Fibroblast of lung (primary cell): ENCODE data around the gene FAM43A. TPM values are rescaled to one million over a fixed set of nuclear protein-coding genes. Genes with fewer than 3 reads are reported as not detected.

Source experiments
- DNase-seq, 2 donors: peaks; one replicate each; pipeline versions ENCODE4 v3.0.0 to v3.0.0-alpha.2; 2010; ENCODE audit warnings: low read depth in 2 of 2
- H2AFZ ChIP-seq: 2 replicates; pipeline ENCODE4 v1.5.1; 2012; ENCODE audit warnings: low read length, control low read depth, inconsistent platforms
- H3K27ac ChIP-seq: 2 replicates; pipeline ENCODE4 v1.5.1; 2011; ENCODE audit warnings: low read length, control low read depth; ENCODE audit not compliant: insufficient read depth
- H3K27me3 ChIP-seq: 2 replicates; pipeline ENCODE4 v1.5.1; 2011; ENCODE audit warnings: mild to moderate bottlenecking, low read length; ENCODE audit not compliant: control insufficient read depth, insufficient read depth
- H3K36me3 ChIP-seq: 2 replicates; pipeline ENCODE4 v1.5.1; 2011; ENCODE audit warnings: low read length; ENCODE audit not compliant: control insufficient read depth, insufficient read depth
- H3K4me1 ChIP-seq: 2 replicates; pipeline ENCODE4 v1.5.1; 2011; ENCODE audit warnings: low read length; ENCODE audit not compliant: control insufficient read depth, insufficient read depth; ENCODE audit errors: extremely low read depth
- H3K4me2 ChIP-seq: 2 replicates; pipeline ENCODE4 v1.5.1; 2011; ENCODE audit warnings: low read length, control low read depth; ENCODE audit not compliant: insufficient read depth; ENCODE audit errors: extremely low read depth
- H3K4me3 ChIP-seq, 4 experiments: fragments of 200-600 bp in 1 of 4; sonication (generic) in 1 of 4; replicated peaks in 1 of 4; 2 replicates each; pipeline ENCODE4 v1.5.1; 2011 to 2016; ENCODE audit warnings: low read length in 4 of 4, low read depth in 3 of 4, mild to moderate bottlenecking in 3 of 4, control low read depth in 2 of 4, inconsistent platforms in 1 of 4, mixed read lengths in 1 of 4; ENCODE audit not compliant: insufficient read depth in 1 of 4; ENCODE audit errors: control extremely low read depth in 1 of 4
- H3K79me2 ChIP-seq: 2 replicates; pipeline ENCODE4 v1.5.1; 2012; ENCODE audit warnings: mild to moderate bottlenecking, low read length, inconsistent platforms; ENCODE audit not compliant: control insufficient read depth, insufficient read depth
- H3K9ac ChIP-seq: 2 replicates; pipeline ENCODE4 v1.5.1; 2011; ENCODE audit warnings: mild to moderate bottlenecking, low read length, control low read depth; ENCODE audit not compliant: insufficient read depth
- H3K9me3 ChIP-seq: 2 replicates; pipeline ENCODE4 v1.5.1; 2012; ENCODE audit warnings: low read depth, low read length; ENCODE audit not compliant: control insufficient read depth, insufficient read depth
- H4K20me1 ChIP-seq: 2 replicates; pipeline ENCODE4 v1.5.1; 2011; ENCODE audit warnings: low read length; ENCODE audit not compliant: control insufficient read depth, insufficient read depth; ENCODE audit errors: extremely low read depth
- EZH2 ChIP-seq: IDR thresholded peaks from 2 replicates; pipeline ENCODE4 v1.5.1; 2012; ENCODE audit warnings: low read length, control low read depth, mild to moderate bottlenecking; ENCODE audit errors: missing control alignments
- polyA plus RNA-seq, 2 donors: library from polyadenylated mRNA; depleted of rRNA in 1 of 2; stranded (reverse) in 1 of 2; unstranded in 1 of 2; fragments of >200 nt; gene quantifications; 2 replicates each; pipeline ENCODE4 v1.2.1, GENCODE V29; 2011 to 2012; ENCODE audit warnings: missing spikeins in 1 of 2
- total RNA-seq: library from RNA; depleted of rRNA; stranded (reverse); fragments of >200 nt; gene quantifications from 2 replicates; pipeline ENCODE4 v1.2.1, GENCODE V29; 2014
- TF ChIP-seq, protein P1 (sequence below), 2 donors: IDR thresholded peaks in 1 of 2; conservative IDR thresholded peaks in 1 of 2; 1 replicate in 1 of 2; 2 replicates in 1 of 2; pipeline ENCODE4 v1.5.1; 2011 to 2012; ENCODE audit warnings: low read length in 2 of 2, control low read depth in 1 of 2, inconsistent platforms in 1 of 2, low read depth in 1 of 2, mild to moderate bottlenecking in 1 of 2

Gene FAM43A
- total and polyA plus RNA-seq, 2 donors (not counting 1 experiment from before 2014, with no cell fraction given): 3.2 to 8.8 TPM

DNA sequence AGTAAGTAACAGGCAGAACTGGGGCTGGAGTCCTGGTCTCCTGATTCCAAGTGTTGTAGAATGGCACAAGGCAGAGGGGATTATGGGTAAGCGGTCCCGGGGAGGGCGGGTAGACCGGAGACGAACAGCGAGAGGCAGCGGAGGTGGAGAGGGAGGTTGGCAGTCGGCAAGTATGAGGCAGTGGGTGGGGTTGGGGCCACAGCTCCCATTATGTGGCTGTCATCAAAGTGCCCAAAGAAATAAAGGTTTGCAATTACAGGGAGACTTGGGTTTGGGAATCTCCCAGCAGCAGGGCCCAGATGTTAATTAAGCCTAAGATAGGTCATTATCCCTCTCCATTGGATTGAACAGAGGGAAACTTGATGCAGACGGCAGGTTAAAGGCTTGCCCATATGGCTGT is 16.9 kb downstream of the FAM43A start:
- DNase-seq: no peak
- no peaks in the 10 kb centered on the region for H3K27me3 ChIP-seq
- H2AFZ ChIP-seq: no peak overlapping the region
- no peak overlapping the region for H3K27ac ChIP-seq
- no peaks in the 10 kb centered on the region for H3K36me3 ChIP-seq
- H4K20me1 ChIP-seq: no peaks in the 10 kb centered on the region
- H3K4me1 ChIP-seq: no peaks in the 10 kb centered on the region
- H3K9me3 ChIP-seq: no peaks in the 10 kb centered on the region
- H3K4me3 ChIP-seq: no peak overlapping the region
- H3K79me2 ChIP-seq: no peaks in the 10 kb centered on the region
- no peak overlapping the region for H3K9ac ChIP-seq
- TF ChIP-seq EZH2: no peak
- TF ChIP-seq, protein P1, sequence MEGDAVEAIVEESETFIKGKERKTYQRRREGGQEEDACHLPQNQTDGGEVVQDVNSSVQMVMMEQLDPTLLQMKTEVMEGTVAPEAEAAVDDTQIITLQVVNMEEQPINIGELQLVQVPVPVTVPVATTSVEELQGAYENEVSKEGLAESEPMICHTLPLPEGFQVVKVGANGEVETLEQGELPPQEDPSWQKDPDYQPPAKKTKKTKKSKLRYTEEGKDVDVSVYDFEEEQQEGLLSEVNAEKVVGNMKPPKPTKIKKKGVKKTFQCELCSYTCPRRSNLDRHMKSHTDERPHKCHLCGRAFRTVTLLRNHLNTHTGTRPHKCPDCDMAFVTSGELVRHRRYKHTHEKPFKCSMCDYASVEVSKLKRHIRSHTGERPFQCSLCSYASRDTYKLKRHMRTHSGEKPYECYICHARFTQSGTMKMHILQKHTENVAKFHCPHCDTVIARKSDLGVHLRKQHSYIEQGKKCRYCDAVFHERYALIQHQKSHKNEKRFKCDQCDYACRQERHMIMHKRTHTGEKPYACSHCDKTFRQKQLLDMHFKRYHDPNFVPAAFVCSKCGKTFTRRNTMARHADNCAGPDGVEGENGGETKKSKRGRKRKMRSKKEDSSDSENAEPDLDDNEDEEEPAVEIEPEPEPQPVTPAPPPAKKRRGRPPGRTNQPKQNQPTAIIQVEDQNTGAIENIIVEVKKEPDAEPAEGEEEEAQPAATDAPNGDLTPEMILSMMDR (conservative IDR thresholded peaks at IDR 0.05 in 1 of 2, IDR thresholded peaks at IDR 0.05 in 1 of 2; ENCODE audit: low read depth in 1 of 2, low read length in 2 of 2): no peak
- H3K4me2 ChIP-seq: no peak overlapping the region

DNA sequence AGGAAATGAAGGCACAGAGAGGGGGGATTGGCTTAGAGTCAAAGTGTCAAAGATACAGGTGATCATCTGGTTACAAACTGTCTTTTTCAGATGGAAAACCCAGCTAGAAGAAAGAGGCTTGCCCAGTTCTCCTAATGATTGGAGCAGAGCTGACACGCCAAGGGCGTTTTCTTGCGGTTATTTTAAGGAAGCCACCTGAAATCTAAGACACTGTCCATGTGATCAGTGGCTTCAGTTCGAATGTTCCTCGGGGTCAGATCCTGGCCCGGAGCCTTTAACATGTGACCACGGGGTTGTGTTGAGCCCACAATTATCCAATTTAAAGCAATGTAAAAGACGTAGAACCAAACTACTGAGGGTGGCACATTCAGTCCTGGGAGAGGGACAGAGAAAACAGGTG is 19.5 kb downstream of the FAM43A start:
- Histone ChIP-seq H3K36me3 (no peaks in the 10 kb centered on the region), H2AFZ (no peak overlapping the region), H3K27ac (no peak overlapping the region), H3K9me3 (no peaks in the 10 kb centered on the region), H4K20me1 (no peaks in the 10 kb centered on the region), H3K4me3 (no peak overlapping the region), H3K27me3 (no peaks in the 10 kb centered on the region), H3K4me2 (no peak overlapping the region), H3K4me1 (no peaks in the 10 kb centered on the region), H3K79me2 (no peaks in the 10 kb centered on the region), H3K9ac (no peak overlapping the region)
- DNase-seq: no peak
- TF ChIP-seq, protein P1 (conservative IDR thresholded peaks at IDR 0.05 in 1 of 2, IDR thresholded peaks at IDR 0.05 in 1 of 2; ENCODE audit: low read depth in 1 of 2, low read length in 2 of 2): no peak
- no peak for TF ChIP-seq EZH2

DNA sequence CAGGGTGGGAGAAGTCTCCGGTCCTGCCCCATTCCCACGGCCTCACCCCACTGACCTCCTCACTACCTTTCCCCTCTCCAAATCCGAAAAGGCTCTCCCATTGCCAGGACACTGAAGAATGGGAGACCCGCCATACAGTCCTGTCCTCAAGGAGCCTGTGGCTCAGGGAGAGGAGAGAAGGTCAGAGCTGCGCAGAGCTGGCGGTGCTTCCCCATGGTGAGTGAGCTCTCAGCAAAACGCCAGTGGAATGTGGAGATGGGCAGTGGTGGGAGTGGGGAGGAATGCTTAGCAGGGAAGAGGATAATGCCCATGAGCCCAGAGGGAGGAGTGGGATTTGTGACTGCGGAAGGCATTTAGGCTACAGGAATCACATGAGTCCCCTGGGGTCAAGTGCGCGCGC is 20.1 kb downstream of the FAM43A start:
- H3K4me1 ChIP-seq: no peaks in the 10 kb centered on the region
- DNase-seq: no peak

More for the DNA sequence above, 20.1 kb downstream of the FAM43A start:
- Histone ChIP-seq H3K9ac (no peak overlapping the region), H4K20me1 (no peaks in the 10 kb centered on the region), H3K27me3 (no peaks in the 10 kb centered on the region), H3K79me2 (no peaks in the 10 kb centered on the region), H2AFZ (no peak overlapping the region), H3K27ac (no peak overlapping the region), H3K36me3 (no peaks in the 10 kb centered on the region), H3K4me2 (no peak overlapping the region), H3K9me3 (no peaks in the 10 kb centered on the region), H3K4me3 (no peak overlapping the region)
- no peak for TF ChIP-seq EZH2
- TF ChIP-seq, protein P1 (conservative IDR thresholded peaks at IDR 0.05 in 1 of 2, IDR thresholded peaks at IDR 0.05 in 1 of 2; ENCODE audit: low read depth in 1 of 2, low read length in 2 of 2): no peak
